HG03469 (cell line): ENCODE results near the gene EPHB2.
"Not testable (repeated sequence)": the region's sequence is repeated elsewhere in the genome, so short reads cannot be mapped to it uniquely, and the experiment has no call there.

Experiments used
- ATAC-seq: cut with Tn5 transposase; IDR thresholded peaks from one replicate; pipeline ENCODE4 v1.9.1; 2021; ENCODE audit warnings: mild to moderate bottlenecking, moderate library complexity, moderate number of reproducible peaks; ENCODE audit not compliant: unreplicated experiment

The EPHB2 gene

GRCh38 chr1:22831729-22832413 lies 121.2 kb downstream of the EPHB2 start:
- no peak for ATAC-seq

GRCh38 chr1:22832414-22832786 lies 121.8 kb downstream of the EPHB2 start:
- no peak for ATAC-seq

GRCh38 chr1:22833699-22834098 lies 123.1 kb downstream of the EPHB2 start:
- no peak for ATAC-seq

GRCh38 chr1:22834420-22834819 lies 123.8 kb downstream of the EPHB2 start:
- ATAC-seq, result not testable (repeated sequence)

GRCh38 chr1:22835636-22836319 lies 125.1 kb downstream of the EPHB2 start:
- no peak for ATAC-seq

GRCh38 chr1:22836850-22837249 lies 126.2 kb downstream of the EPHB2 start:
- ATAC-seq, result no peak

GRCh38 chr1:22837332-22837731 lies 126.7 kb downstream of the EPHB2 start:
- ATAC-seq, result no peak

GRCh38 chr1:22838965-22839364 lies 128.3 kb downstream of the EPHB2 start:
- ATAC-seq, result no peak

GRCh38 chr1:22839806-22840205 lies 129.2 kb downstream of the EPHB2 start:
- no peak for ATAC-seq

GRCh38 chr1:22841142-22841541 lies 130.5 kb downstream of the EPHB2 start:
- no peak for ATAC-seq

GRCh38 chr1:22841860-22842281 lies 131.2 kb downstream of the EPHB2 start:
- no peak for ATAC-seq

- not testable (repeated sequence) for ATAC-seq
Observed at GRCh38 chr1:22843441-22844183, 133.0 kb downstream of the EPHB2 start.

- no peak for ATAC-seq
Observed at GRCh38 chr1:22844621-22845020, 134.0 kb downstream of the EPHB2 start.

- ATAC-seq, result no peak
Observed at GRCh38 chr1:22845398-22845935, 134.8 kb downstream of the EPHB2 start.

- no peak for ATAC-seq
Observed at GRCh38 chr1:22846458-22846857, 135.8 kb downstream of the EPHB2 start.

GRCh38 chr1:22847249-22847648 lies 136.6 kb downstream of the EPHB2 start:
- ATAC-seq, result no peak

- no peak for ATAC-seq
Observed at GRCh38 chr1:22847709-22848108, 137.1 kb downstream of the EPHB2 start.

- ATAC-seq, result no peak
Observed at GRCh38 chr1:22848405-22848804, 137.8 kb downstream of the EPHB2 start.

GRCh38 chr1:22849770-22850169 lies 139.1 kb downstream of the EPHB2 start:
- no peak for ATAC-seq

GRCh38 chr1:22850281-22850680 lies 139.6 kb downstream of the EPHB2 start:
- no peak for ATAC-seq

- no peak for ATAC-seq
Observed at GRCh38 chr1:22850681-22851080, 140.0 kb downstream of the EPHB2 start.

- no peak for ATAC-seq
Observed at GRCh38 chr1:22851517-22851916, 140.9 kb downstream of the EPHB2 start.
